ENCODE measurements around the gene SDK1.

SDK1 gene

GRCh38 chr7:4000139-4000538 lies 699.1 kb downstream of the SDK1 start:
- no peaks in the 10 kb centered on the region for H3K4me1 Mint-ChIP-seq
- DNase-seq (ENCODE audit: low spot score in 2 of 2) = no peak
- H3K27me3 Mint-ChIP-seq = peaks cover 59% of the 10 kb centered on the region
- H3K27ac Mint-ChIP-seq (ENCODE audit: low read depth) = no peak overlapping the region
- no peak for ATAC-seq (replicated peaks; ENCODE audit: extremely low read depth, poor library complexity, severe bottlenecking)
- no peak overlapping the region for H3K4me3 Mint-ChIP-seq
- no peaks in the 10 kb centered on the region for H3K36me3 Mint-ChIP-seq (ENCODE audit: insufficient read depth)
- H3K9me3 Mint-ChIP-seq = no peaks in the 10 kb centered on the region

GRCh38 chr7:4000934-4001333 lies 699.9 kb downstream of the SDK1 start:
- Mint-ChIP-seq H3K36me3 (ENCODE audit: insufficient read depth) (no peaks in the 10 kb centered on the region), H3K4me1 (no peaks in the 10 kb centered on the region), H3K4me3 (no peak overlapping the region), H3K27ac (ENCODE audit: low read depth) (no peak overlapping the region), H3K27me3 (peaks cover 52% of the 10 kb centered on the region), H3K9me3 (no peaks in the 10 kb centered on the region)
- ATAC-seq (replicated peaks; ENCODE audit: extremely low read depth, poor library complexity, severe bottlenecking) (no peak), DNase-seq (ENCODE audit: low spot score in 2 of 2) (no peak)

GRCh38 chr7:4001742-4002141 lies 700.7 kb downstream of the SDK1 start:
- no peaks in the 10 kb centered on the region for H3K36me3 Mint-ChIP-seq (ENCODE audit: insufficient read depth)
- H3K27me3 Mint-ChIP-seq = peaks cover 48% of the 10 kb centered on the region
- H3K4me1 Mint-ChIP-seq = no peaks in the 10 kb centered on the region
- no peak overlapping the region for H3K4me3 Mint-ChIP-seq
- ATAC-seq (replicated peaks; ENCODE audit: extremely low read depth, poor library complexity, severe bottlenecking) (no peak), DNase-seq (ENCODE audit: low spot score in 2 of 2) (no peak)
- H3K27ac Mint-ChIP-seq (ENCODE audit: low read depth) = no peak overlapping the region
- H3K9me3 Mint-ChIP-seq = no peaks in the 10 kb centered on the region

- Mint-ChIP-seq H3K27ac (ENCODE audit: low read depth) (no peak overlapping the region), H3K36me3 (ENCODE audit: insufficient read depth) (no peaks in the 10 kb centered on the region), H3K9me3 (no peaks in the 10 kb centered on the region), H3K4me1 (no peaks in the 10 kb centered on the region), H3K4me3 (no peak overlapping the region), H3K27me3 (peaks cover 52% of the 10 kb centered on the region)
- DNase-seq (ENCODE audit: low spot score in 2 of 2) (no peak), ATAC-seq (replicated peaks; ENCODE audit: extremely low read depth, poor library complexity, severe bottlenecking) (no peak)
Measured at GRCh38 chr7:4003503-4003902, 702.5 kb downstream of the SDK1 start.

GRCh38 chr7:4006687-4007086 lies 705.6 kb downstream of the SDK1 start:
- Mint-ChIP-seq H3K27ac (ENCODE audit: low read depth) (no peak overlapping the region), H3K4me3 (no peak overlapping the region), H3K27me3 (peaks cover 32% of the 10 kb centered on the region), H3K9me3 (no peaks in the 10 kb centered on the region), H3K36me3 (ENCODE audit: insufficient read depth) (no peaks in the 10 kb centered on the region), H3K4me1 (no peaks in the 10 kb centered on the region)
- ATAC-seq (replicated peaks; ENCODE audit: extremely low read depth, poor library complexity, severe bottlenecking) (no peak), DNase-seq (ENCODE audit: low spot score in 2 of 2) (no peak)

- Mint-ChIP-seq H3K27ac (ENCODE audit: low read depth) (no peak overlapping the region), H3K4me1 (no peaks in the 10 kb centered on the region), H3K36me3 (ENCODE audit: insufficient read depth) (no peaks in the 10 kb centered on the region), H3K27me3 (peaks cover 33% of the 10 kb centered on the region), H3K9me3 (no peaks in the 10 kb centered on the region), H3K4me3 (no peak overlapping the region)
- DNase-seq (ENCODE audit: low spot score in 2 of 2) (no peak), ATAC-seq (replicated peaks; ENCODE audit: extremely low read depth, poor library complexity, severe bottlenecking) (no peak)
Measured at GRCh38 chr7:4009211-4010060, 708.4 kb downstream of the SDK1 start.

GRCh38 chr7:4010061-4010605 lies 709.1 kb downstream of the SDK1 start:
- DNase-seq (ENCODE audit: low spot score in 2 of 2) = no peak
- Mint-ChIP-seq H3K4me3 (no peak overlapping the region), H3K9me3 (no peaks in the 10 kb centered on the region), H3K27me3 (peaks cover 40% of the 10 kb centered on the region), H3K4me1 (no peaks in the 10 kb centered on the region), H3K27ac (ENCODE audit: low read depth) (no peak overlapping the region), H3K36me3 (ENCODE audit: insufficient read depth) (no peaks in the 10 kb centered on the region)
- no peak for ATAC-seq (replicated peaks; ENCODE audit: extremely low read depth, poor library complexity, severe bottlenecking)

- Mint-ChIP-seq H3K9me3 (no peaks in the 10 kb centered on the region), H3K27me3 (peaks cover 49% of the 10 kb centered on the region), H3K27ac (ENCODE audit: low read depth) (no peak overlapping the region), H3K4me3 (no peak overlapping the region), H3K36me3 (ENCODE audit: insufficient read depth) (no peaks in the 10 kb centered on the region), H3K4me1 (no peaks in the 10 kb centered on the region)
- no peak for ATAC-seq (replicated peaks; ENCODE audit: extremely low read depth, poor library complexity, severe bottlenecking)
- no peak for DNase-seq (ENCODE audit: low spot score in 2 of 2)
Measured at GRCh38 chr7:4010923-4011656, 710.0 kb downstream of the SDK1 start.

GRCh38 chr7:4013793-4014192 lies 712.7 kb downstream of the SDK1 start:
- DNase-seq (ENCODE audit: low spot score in 2 of 2) (no peak), ATAC-seq (replicated peaks; ENCODE audit: extremely low read depth, poor library complexity, severe bottlenecking) (no peak)
- Mint-ChIP-seq H3K36me3 (ENCODE audit: insufficient read depth) (no peaks in the 10 kb centered on the region), H3K4me3 (no peak overlapping the region), H3K9me3 (peaks cover 5% of the 10 kb centered on the region), H3K4me1 (no peaks in the 10 kb centered on the region), H3K27ac (ENCODE audit: low read depth) (no peak overlapping the region), H3K27me3 (peaks cover 48% of the 10 kb centered on the region)

- Mint-ChIP-seq H3K4me3 (no peak overlapping the region), H3K27ac (ENCODE audit: low read depth) (no peak overlapping the region), H3K27me3 (peaks cover 55% of the 10 kb centered on the region), H3K36me3 (ENCODE audit: insufficient read depth) (no peaks in the 10 kb centered on the region), H3K9me3 (peaks cover 6% of the 10 kb centered on the region), H3K4me1 (no peaks in the 10 kb centered on the region)
- no peak for DNase-seq (ENCODE audit: low spot score in 2 of 2)
- ATAC-seq (replicated peaks; ENCODE audit: extremely low read depth, poor library complexity, severe bottlenecking) = no peak
Measured at GRCh38 chr7:4014346-4015050, 713.4 kb downstream of the SDK1 start.

- Mint-ChIP-seq H3K4me3 (no peak overlapping the region), H3K27ac (ENCODE audit: low read depth) (no peak overlapping the region), H3K36me3 (ENCODE audit: insufficient read depth) (no peaks in the 10 kb centered on the region), H3K27me3 (peaks cover 64% of the 10 kb centered on the region), H3K9me3 (peaks cover 6% of the 10 kb centered on the region), H3K4me1 (no peaks in the 10 kb centered on the region)
- ATAC-seq (replicated peaks; ENCODE audit: extremely low read depth, poor library complexity, severe bottlenecking) (no peak), DNase-seq (ENCODE audit: low spot score in 2 of 2) (no peak)
Measured at GRCh38 chr7:4015371-4015770, 714.3 kb downstream of the SDK1 start.

GRCh38 chr7:4015996-4016395 lies 714.9 kb downstream of the SDK1 start:
- Mint-ChIP-seq H3K4me3 (no peak overlapping the region), H3K27me3 (peaks cover 70% of the 10 kb centered on the region), H3K27ac (ENCODE audit: low read depth) (no peak overlapping the region), H3K36me3 (ENCODE audit: insufficient read depth) (no peaks in the 10 kb centered on the region), H3K9me3 (peaks cover 6% of the 10 kb centered on the region), H3K4me1 (no peaks in the 10 kb centered on the region)
- DNase-seq (ENCODE audit: low spot score in 2 of 2) (no peak), ATAC-seq (replicated peaks; ENCODE audit: extremely low read depth, poor library complexity, severe bottlenecking) (no peak)

Data from central memory CD8-positive, alpha-beta T cell (primary cell).